PC-9 (cell line): ENCODE measurements around the gene TNFRSF1A.

Experiments
- EZH2 ChIP-seq: fragments of 200-600 bp; sonication (generic); IDR thresholded peaks from 2 replicates; pipeline ENCODE4 v1.8.0; 2017; ENCODE audit warnings: antibody characterized with exemption, low read depth
- TF ChIP-seq, protein P1 (sequence below): fragments of 200-600 bp; sonication (generic); conservative IDR thresholded peaks from 2 replicates; pipeline ENCODE4 v1.6.1; 2017; ENCODE audit warnings: mixed run types, antibody characterized with exemption, mild to moderate bottlenecking, moderate library complexity

DNA sequence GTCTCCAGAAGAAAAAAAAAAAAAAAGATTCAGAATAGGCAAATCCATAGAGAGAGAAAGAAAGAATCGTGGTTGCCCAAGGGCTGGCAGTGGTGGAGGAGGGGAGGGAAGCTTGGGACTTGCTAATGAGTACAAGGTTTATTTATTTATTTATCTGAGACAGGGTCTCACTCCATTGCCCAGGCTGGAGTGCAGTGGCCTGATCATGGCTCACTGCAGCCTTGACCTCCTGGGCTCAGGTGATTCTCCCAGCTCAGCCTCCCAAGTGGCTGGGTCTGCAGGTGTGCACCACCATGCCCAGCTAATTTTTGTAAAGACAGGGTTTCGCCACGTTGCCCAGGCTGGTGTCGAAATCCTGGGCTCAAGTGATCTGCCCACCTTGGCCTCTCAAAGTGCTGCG lies 9.7 kb upstream of the TNFRSF1A start:
- TF ChIP-seq EZH2, result no peak
- TF ChIP-seq, protein P1, sequence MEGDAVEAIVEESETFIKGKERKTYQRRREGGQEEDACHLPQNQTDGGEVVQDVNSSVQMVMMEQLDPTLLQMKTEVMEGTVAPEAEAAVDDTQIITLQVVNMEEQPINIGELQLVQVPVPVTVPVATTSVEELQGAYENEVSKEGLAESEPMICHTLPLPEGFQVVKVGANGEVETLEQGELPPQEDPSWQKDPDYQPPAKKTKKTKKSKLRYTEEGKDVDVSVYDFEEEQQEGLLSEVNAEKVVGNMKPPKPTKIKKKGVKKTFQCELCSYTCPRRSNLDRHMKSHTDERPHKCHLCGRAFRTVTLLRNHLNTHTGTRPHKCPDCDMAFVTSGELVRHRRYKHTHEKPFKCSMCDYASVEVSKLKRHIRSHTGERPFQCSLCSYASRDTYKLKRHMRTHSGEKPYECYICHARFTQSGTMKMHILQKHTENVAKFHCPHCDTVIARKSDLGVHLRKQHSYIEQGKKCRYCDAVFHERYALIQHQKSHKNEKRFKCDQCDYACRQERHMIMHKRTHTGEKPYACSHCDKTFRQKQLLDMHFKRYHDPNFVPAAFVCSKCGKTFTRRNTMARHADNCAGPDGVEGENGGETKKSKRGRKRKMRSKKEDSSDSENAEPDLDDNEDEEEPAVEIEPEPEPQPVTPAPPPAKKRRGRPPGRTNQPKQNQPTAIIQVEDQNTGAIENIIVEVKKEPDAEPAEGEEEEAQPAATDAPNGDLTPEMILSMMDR, result no peak
